Measurements from ENCODE around the gene CITED2. TPM values are rescaled to one million over a fixed set of nuclear protein-coding genes. Genes with fewer than 3 reads are reported as not detected.

CITED2 gene
- total and polyA plus RNA-seq, 8 donors: 15.3 to 102 (median 35.1) TPM

- Histone ChIP-seq H3K9me3 (no peaks in the 10 kb centered on the region), H3K4me1 (no peaks in the 10 kb centered on the region), H3K27me3 (no peaks in the 10 kb centered on the region), H3K4me3 (no peak overlapping the region), H3K36me3 (no peaks in the 10 kb centered on the region), H3K27ac (no peak overlapping the region)
- TF ChIP-seq POLR2AphosphoS5 (IDR thresholded peaks at IDR 0.05) (no peak), EP300 (IDR thresholded peaks at IDR 0.05) (no peak), POLR2A (IDR thresholded peaks at IDR 0.05) (no peak)
- TF ChIP-seq, protein P1, sequence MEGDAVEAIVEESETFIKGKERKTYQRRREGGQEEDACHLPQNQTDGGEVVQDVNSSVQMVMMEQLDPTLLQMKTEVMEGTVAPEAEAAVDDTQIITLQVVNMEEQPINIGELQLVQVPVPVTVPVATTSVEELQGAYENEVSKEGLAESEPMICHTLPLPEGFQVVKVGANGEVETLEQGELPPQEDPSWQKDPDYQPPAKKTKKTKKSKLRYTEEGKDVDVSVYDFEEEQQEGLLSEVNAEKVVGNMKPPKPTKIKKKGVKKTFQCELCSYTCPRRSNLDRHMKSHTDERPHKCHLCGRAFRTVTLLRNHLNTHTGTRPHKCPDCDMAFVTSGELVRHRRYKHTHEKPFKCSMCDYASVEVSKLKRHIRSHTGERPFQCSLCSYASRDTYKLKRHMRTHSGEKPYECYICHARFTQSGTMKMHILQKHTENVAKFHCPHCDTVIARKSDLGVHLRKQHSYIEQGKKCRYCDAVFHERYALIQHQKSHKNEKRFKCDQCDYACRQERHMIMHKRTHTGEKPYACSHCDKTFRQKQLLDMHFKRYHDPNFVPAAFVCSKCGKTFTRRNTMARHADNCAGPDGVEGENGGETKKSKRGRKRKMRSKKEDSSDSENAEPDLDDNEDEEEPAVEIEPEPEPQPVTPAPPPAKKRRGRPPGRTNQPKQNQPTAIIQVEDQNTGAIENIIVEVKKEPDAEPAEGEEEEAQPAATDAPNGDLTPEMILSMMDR (IDR thresholded peaks at IDR 0.05): no peak
- WGBS, 5 donors: 23 to 60% (median 35%) methylated on average over 5 of the region's 5 CpGs
- intact Hi-C loops (cut with DNase I; ENCODE audit: low total_unique reads): loop anchor here (10.0 kb wide), 1 partner anchor 225 kb away; no protein-coding TSS in a partner anchor
- peak in 1 of 2 donors; percentile 77 for DNase-seq
These were observed 24.9 kb downstream of the CITED2 start for GRCh38 chr6:139349464-139350020.

- TF ChIP-seq EP300 (IDR thresholded peaks at IDR 0.05) (no peak), POLR2AphosphoS5 (IDR thresholded peaks at IDR 0.05) (no peak), POLR2A (IDR thresholded peaks at IDR 0.05) (no peak)
- TF ChIP-seq, protein P1 (IDR thresholded peaks at IDR 0.05): no peak
- no peaks in the 10 kb centered on the region for H3K9me3 ChIP-seq
- H3K36me3 ChIP-seq: no peaks in the 10 kb centered on the region
- H3K4me1 ChIP-seq: peaks cover 0 to 9% (median 0%) of the 10 kb centered on the region in 4 donors
- no peaks in the 10 kb centered on the region for H3K27me3 ChIP-seq
- no peak for DNase-seq
- no peak overlapping the region for H3K4me3 ChIP-seq
- no peak overlapping the region for H3K27ac ChIP-seq
- intact Hi-C loops (cut with DNase I; ENCODE audit: low total_unique reads): no loop called here
- 94 to 100% (median 98%) methylated on average over 2 of the region's 2 CpGs for WGBS, 5 donors
These were observed 28.1 kb downstream of the CITED2 start for GRCh38 chr6:139346392-139346791.

- H3K27ac ChIP-seq: no peak overlapping the region
- intact Hi-C loops (cut with DNase I; ENCODE audit: low total_unique reads): no loop called here
- H3K27me3 ChIP-seq: no peaks in the 10 kb centered on the region
- WGBS, 5 donors: 66 to 87% (median 71%) methylated on average over 3 to 4 of the region's 4 CpGs
- peaks cover 0 to 9% (median under 1%) of the 10 kb centered on the region in 4 donors for H3K4me1 ChIP-seq
- DNase-seq: no peak
- no peak for TF ChIP-seq POLR2AphosphoS5 (IDR thresholded peaks at IDR 0.05)
- no peaks in the 10 kb centered on the region for H3K36me3 ChIP-seq
- H3K9me3 ChIP-seq: no peaks in the 10 kb centered on the region
- no peak overlapping the region for H3K4me3 ChIP-seq
These were observed 30.1 kb downstream of the CITED2 start for GRCh38 chr6:139344186-139344963.

DNA sequence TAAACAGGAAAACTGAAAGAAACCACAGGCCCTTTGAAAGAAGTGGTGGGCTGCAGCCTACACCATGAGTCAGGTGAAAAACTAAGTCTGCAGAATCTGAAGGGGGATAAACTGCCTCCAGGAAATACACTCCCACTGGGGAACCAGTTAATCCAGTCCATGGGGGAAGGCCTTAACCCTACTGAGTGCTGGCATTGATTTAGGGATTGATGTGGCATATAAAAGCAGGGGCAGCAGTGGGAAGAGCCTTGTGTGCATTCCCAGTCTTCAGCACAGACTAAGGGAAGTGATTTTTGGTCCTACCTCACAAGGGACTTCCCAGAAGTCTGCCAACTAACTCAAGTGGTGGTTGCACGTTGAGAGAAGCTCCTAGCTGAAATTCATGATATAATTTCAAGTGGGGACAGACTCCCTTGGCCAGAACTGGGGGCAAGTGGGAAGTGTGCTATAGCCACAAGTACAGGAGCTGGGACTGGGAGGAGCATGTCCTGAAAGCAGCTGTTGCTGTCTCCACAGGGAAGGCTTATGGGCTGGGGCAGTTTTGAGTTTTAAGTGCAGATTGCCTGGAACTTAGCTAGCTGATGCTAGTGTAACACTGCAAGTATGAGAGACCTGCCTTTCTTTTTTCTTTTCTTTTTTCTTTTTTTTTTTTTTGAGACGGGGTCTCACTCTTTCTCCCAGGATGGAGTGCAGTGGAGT, 31.2 kb downstream of the CITED2 start:
- peaks cover 0 to 12% (median 4%) of the 10 kb centered on the region in 4 donors for H3K4me1 ChIP-seq
- H3K27ac ChIP-seq: no peak overlapping the region
- H3K27me3 ChIP-seq: no peaks in the 10 kb centered on the region
- 66 to 83% (median 75%) methylated on average over 2 of the region's 2 CpGs for WGBS, 5 donors
- intact Hi-C loops (cut with DNase I; ENCODE audit: low total_unique reads): no loop called here
- TF ChIP-seq POLR2AphosphoS5 (IDR thresholded peaks at IDR 0.05) (no peak), EP300 (IDR thresholded peaks at IDR 0.05) (no peak), POLR2A (IDR thresholded peaks at IDR 0.05) (no peak)
- TF ChIP-seq, protein P1 (IDR thresholded peaks at IDR 0.05): no peak
- H3K9me3 ChIP-seq: no peaks in the 10 kb centered on the region
- no peak for DNase-seq
- no peak overlapping the region for H3K4me3 ChIP-seq
- H3K36me3 ChIP-seq: no peaks in the 10 kb centered on the region
